Lower lobe of right lung (tissue), 2 donors: ENCODE data around the gene KIFC1. TPM values are rescaled to one million over a fixed set of nuclear protein-coding genes. Genes with fewer than 3 reads are reported as not detected.

Experiments used
- ATAC-seq, 2 donors: fragments of 200-7000 bp; cut with Tn5 transposase; one replicate each; pipeline ENCODE4 v1.9.1; 2020 to 2022; ENCODE audit warnings: mild to moderate bottlenecking in 2 of 2, moderate library complexity in 2 of 2
- DNase-seq: peaks from one replicate; pipeline ENCODE4 v3.0.0-alpha.2; 2020
- H3K27ac ChIP-seq: fragments of 200-600 bp; one replicate; pipeline ENCODE4 v1.8.0; 2022
- H3K27me3 ChIP-seq: fragments of 200-600 bp; one replicate; pipeline ENCODE4 v1.8.0; 2022; ENCODE audit warnings: low read depth
- H3K36me3 ChIP-seq: fragments of 200-600 bp; one replicate; pipeline ENCODE4 v1.8.0; 2022; ENCODE audit warnings: mild to moderate bottlenecking
- H3K4me1 ChIP-seq: fragments of 200-600 bp; one replicate; pipeline ENCODE4 v1.8.0; 2022
- H3K4me3 ChIP-seq: fragments of 200-600 bp; one replicate; pipeline ENCODE4 v1.8.0; 2022; ENCODE audit warnings: mild to moderate bottlenecking
- H3K9me3 ChIP-seq: fragments of 200-600 bp; one replicate; pipeline ENCODE4 v1.8.0; 2022
- CTCF ChIP-seq: fragments of 200-600 bp; IDR thresholded peaks from one replicate; pipeline ENCODE4 v1.8.0; 2022; ENCODE audit warnings: antibody characterized with exemption, mild to moderate bottlenecking
- intact Hi-C: fragments of 100-400 bp; cut with DNase I; formaldehyde crosslinking; loops from one replicate; pipeline ENCODE4 v1.11.0; 2022
- total RNA-seq: library from RNA; stranded (reverse); fragmentation: NEBNext Ultra II Directional; extraction: Animal tissue kit (Norgen Biotek cat#: 25700); gene quantifications from one replicate; pipeline ENCODE4 v1.2.1, GENCODE V29; 2021
- donor health status: DM: no; HTN: yes; CAD: no; lungs with severe emphysema.

KIFC1 gene
- total RNA-seq, 1 donor from 2014 or later, result 2.7 TPM

- no peaks in the 10 kb centered on the region for H3K9me3 ChIP-seq
- no peaks in the 10 kb centered on the region for H3K27me3 ChIP-seq
- intact Hi-C loops, result no loop called here
- no peak for TF ChIP-seq CTCF
- H3K4me3 ChIP-seq, result peak overlapping the region; percentile 72
- H3K27ac ChIP-seq, result peak overlapping the region; percentile 90
- no peak for DNase-seq
- ATAC-seq, result no peak
- H3K36me3 ChIP-seq, result no peaks in the 10 kb centered on the region
- peaks cover 41% of the 10 kb centered on the region for H3K4me1 ChIP-seq
Measured at GRCh38 chr6:33424855-33425667, 33.4 kb downstream of the KIFC1 start.

- peak overlapping the region; percentile 90 for H3K27ac ChIP-seq
- H3K9me3 ChIP-seq, result no peaks in the 10 kb centered on the region
- peak; percentile 91 for DNase-seq
- peak overlapping the region; percentile 72 for H3K4me3 ChIP-seq
- no peaks in the 10 kb centered on the region for H3K27me3 ChIP-seq
- peaks cover 50% of the 10 kb centered on the region for H3K4me1 ChIP-seq
- no peaks in the 10 kb centered on the region for H3K36me3 ChIP-seq
- peak; percentile 89 for ATAC-seq
- peak; percentile 63 for TF ChIP-seq CTCF
- intact Hi-C loops, result no loop called here
Measured at GRCh38 chr6:33425668-33426577, 34.3 kb downstream of the KIFC1 start.

DNA sequence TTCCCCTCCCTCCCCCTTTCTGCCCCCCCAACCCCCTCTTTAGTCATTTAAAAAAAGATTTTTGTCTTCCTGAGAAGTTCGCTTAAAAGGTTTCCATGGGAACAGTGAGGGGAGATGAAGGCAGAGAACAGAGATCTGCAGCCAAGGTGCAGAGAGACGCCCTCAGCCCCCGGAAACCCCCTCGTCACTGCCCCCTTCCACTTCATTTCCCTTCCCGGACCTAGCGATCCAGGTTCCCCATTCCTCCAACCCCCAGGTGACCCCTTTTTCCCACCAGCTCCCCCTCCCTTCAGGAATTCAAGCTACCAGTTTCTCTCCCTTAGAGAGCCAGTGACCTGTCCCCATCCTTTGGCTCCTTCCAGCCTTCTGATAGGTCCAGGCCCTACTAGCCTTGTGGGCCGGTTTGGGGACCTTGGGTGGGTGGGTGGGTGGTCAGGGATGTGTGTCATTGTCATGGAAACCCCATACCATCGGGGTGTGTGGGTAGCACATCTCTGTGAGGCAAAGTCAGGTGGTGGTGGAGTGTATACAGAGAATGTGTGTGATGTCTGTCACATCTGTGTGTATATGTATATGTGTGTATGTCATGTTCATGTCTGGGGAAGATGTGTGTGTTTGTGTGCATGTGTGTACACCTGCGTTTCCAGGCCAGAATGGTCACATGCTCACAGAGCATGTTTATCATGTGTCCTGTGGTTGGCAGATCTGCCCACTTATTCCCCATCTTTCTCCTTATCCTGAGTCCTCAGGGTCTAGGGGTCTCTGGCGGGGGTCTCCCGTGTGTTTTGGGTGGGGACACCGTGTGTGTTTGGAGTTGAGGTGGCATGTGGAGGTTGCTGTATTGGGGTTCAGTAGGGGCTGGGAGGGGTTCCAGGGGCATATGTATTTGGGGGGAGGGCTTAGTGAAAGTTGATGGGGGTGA is 35.2 kb downstream of the KIFC1 start:
- Histone ChIP-seq H3K9me3 (no peaks in the 10 kb centered on the region), H3K36me3 (no peaks in the 10 kb centered on the region), H3K27me3 (no peaks in the 10 kb centered on the region), H3K27ac (peak overlapping the region; percentile 90), H3K4me1 (peaks cover 59% of the 10 kb centered on the region), H3K4me3 (peak overlapping the region; percentile 72)
- no peak for ATAC-seq
- intact Hi-C loops, result no loop called here
- no peak for TF ChIP-seq CTCF
- no peak for DNase-seq

GRCh38 chr6:33427585-33428223 is 36.1 kb downstream of the KIFC1 start:
- no peaks in the 10 kb centered on the region for H3K36me3 ChIP-seq
- H3K9me3 ChIP-seq, result no peaks in the 10 kb centered on the region
- peaks cover 60% of the 10 kb centered on the region for H3K4me1 ChIP-seq
- H3K27me3 ChIP-seq, result no peaks in the 10 kb centered on the region
- H3K27ac ChIP-seq, result peak overlapping the region; percentile 90
- H3K4me3 ChIP-seq, result peak overlapping the region; percentile 60
- intact Hi-C loops, result no loop called here
- no peak for TF ChIP-seq CTCF
- DNase-seq (peak; percentile 77), ATAC-seq (peak; percentile 3)
